H1 (cell line): ENCODE measurements around the gene VWA5B2. TPM values are rescaled to one million over a fixed set of nuclear protein-coding genes. Genes with fewer than 3 reads are reported as not detected.
A peak's percentile ranks its signal among the peaks of the same experiment; 100 is the strongest.

ENCODE experiments used
- ASH2L ChIP-seq: fragments of 200-600, 300-600 bp; sonication (generic); IDR thresholded peaks from one replicate; pipeline ENCODE4 v1.7.1; 2017; ENCODE audit warnings: low read length
- CHD1 ChIP-seq: IDR thresholded peaks from 2 replicates; pipeline ENCODE4 v1.6.1; 2012; ENCODE audit warnings: low read depth, low read length, improper control_type of control experiment
- CREB1 ChIP-seq: IDR thresholded peaks from 2 replicates; pipeline ENCODE4 v1.6.1; 2012; ENCODE audit warnings: inconsistent platforms
- CTCF ChIP-seq, 3 experiments: IDR thresholded peaks; 1 replicate in 2 of 3; 2 replicates in 1 of 3; pipeline versions ENCODE4 v1.5.1 to v1.6.1; 2011; ENCODE audit warnings: low read length in 3 of 3, mild to moderate bottlenecking in 3 of 3, inconsistent platforms in 2 of 3, low read depth in 1 of 3, moderate library complexity in 1 of 3; ENCODE audit not compliant: insufficient read depth in 1 of 3; ENCODE audit errors: control extremely low read depth in 1 of 3
- JUND ChIP-seq: IDR thresholded peaks from 2 replicates; pipeline ENCODE4 v1.6.1; 2011; ENCODE audit warnings: mild to moderate bottlenecking, improper control_type of control experiment, low read length
- NRF1 ChIP-seq: IDR thresholded peaks from 2 replicates; pipeline ENCODE4 v1.6.1; 2011; ENCODE audit warnings: mild to moderate bottlenecking, low read depth, low read length, improper control_type of control experiment
- RBBP5 ChIP-seq: IDR thresholded peaks from 2 replicates; pipeline ENCODE4 v1.7.1; 2012; ENCODE audit warnings: low read depth, mild to moderate bottlenecking, inconsistent platforms, low read length, moderate library complexity, borderline replicate concordance
- RFX5 ChIP-seq: IDR thresholded peaks from 2 replicates; pipeline ENCODE4 v1.6.1; 2011; ENCODE audit warnings: low read depth, low read length, improper control_type of control experiment, borderline replicate concordance
- RNF2 ChIP-seq: fragments of 200-900, 300-1000 bp; sonication (generic); IDR thresholded peaks from 2 replicates; pipeline ENCODE4 v1.7.1; 2016; ENCODE audit warnings: borderline replicate concordance, low read depth, mild to moderate bottlenecking, antibody characterized with exemption, low read length; ENCODE audit not compliant: poor library complexity, severe bottlenecking; ENCODE audit errors: missing control alignments
- SIN3A ChIP-seq, 2 experiments: IDR thresholded peaks in 1 of 2; conservative IDR thresholded peaks in 1 of 2; 2 replicates each; pipeline ENCODE4 v1.6.1; 2011 to 2012; ENCODE audit warnings: low read length in 2 of 2, improper control_type of control experiment in 1 of 2, low read depth in 1 of 2, mild to moderate bottlenecking in 1 of 2
- SIX5 ChIP-seq: IDR thresholded peaks from 2 replicates; pipeline ENCODE4 v1.6.1; 2011; ENCODE audit warnings: mild to moderate bottlenecking, low read depth, low read length
- TAF1 ChIP-seq: IDR thresholded peaks from 2 replicates; pipeline ENCODE4 v1.6.1; 2011; ENCODE audit warnings: mild to moderate bottlenecking, low read depth, low read length
- TAF7 ChIP-seq: optimal IDR thresholded peaks from 2 replicates; pipeline ENCODE3; 2011; ENCODE audit warnings: low read depth, mild to moderate bottlenecking, inconsistent platforms, low read length, moderate library complexity, borderline replicate concordance
- TBP ChIP-seq: IDR thresholded peaks from 2 replicates; pipeline ENCODE4 v1.6.1; 2011; ENCODE audit warnings: low read depth, low read length, improper control_type of control experiment
- TCF12 ChIP-seq: IDR thresholded peaks from 2 replicates; pipeline ENCODE4 v1.6.1; 2011; ENCODE audit warnings: low read depth, mild to moderate bottlenecking, low read length
- TEAD4 ChIP-seq: IDR thresholded peaks from 2 replicates; pipeline ENCODE4 v1.6.1; 2012; ENCODE audit warnings: low read depth, low read length, inconsistent platforms, mixed read lengths
- YY1 ChIP-seq: IDR thresholded peaks from 2 replicates; pipeline ENCODE4 v1.6.1; 2011; ENCODE audit warnings: low read depth, mild to moderate bottlenecking, low read length
- polyA plus RNA-seq, 7 experiments: library from polyadenylated mRNA; depleted of rRNA in 3 of 7; stranded (reverse) in 5 of 7; unstranded in 2 of 7; fragments of >200 nt in 5 of 7; fragments of 200-250 nt in 2 of 7; gene quantifications; 1 replicate in 5 of 7; 2 replicates in 1 of 7; 4 replicates in 1 of 7; pipeline versions ENCODE4 v1.2.1 to v1.2.3, GENCODE V29; 2011 to 2013; ENCODE audit warnings: missing spikeins in 2 of 7, mixed read lengths in 2 of 7
- total RNA-seq: library from RNA; stranded (reverse); fragmentation: NEBNext Ultra II Directional; extraction: Animal tissue kit (Norgen Biotek cat#: 25700); gene quantifications from 2 replicates; pipeline ENCODE4 v1.2.1, GENCODE V29; 2021

VWA5B2 gene
- total and polyA plus RNA-seq, 2 of the 8 experiments (the other 6 are each of a cell fraction or from before 2014, with no cell fraction given) = 0.53 to 0.56 TPM

- TF ChIP-seq SIN3A (conservative IDR thresholded peaks at IDR 0.05 in 1 of 2, IDR thresholded peaks at IDR 0.05 in 1 of 2; ENCODE audit: low read depth in 1 of 2, low read length in 2 of 2) (peak; percentile 86 to 91; a peak in 3 of 4 replicates), JUND (no peak; the same call in 1 of the 2 replicates), CTCF (IDR thresholded peaks at IDR 0.05; ENCODE audit: control extremely low read depth in 1 of 3, insufficient read depth in 1 of 3, low read depth in 1 of 3, low read length in 3 of 3) (peak in 1 of 3 experiments; percentile 16; a peak in 1 of 4 replicates), RBBP5 (peak; percentile 87), TEAD4 (no peak), NRF1 (no peak), TAF1 (peak; percentile 99), TCF12 (0 out of 2 replicates have a peak, but pooled peaks have one; percentile 48), RFX5 (no peak), SIX5 (0 out of 2 replicates have a peak, but pooled peaks have one; percentile 6), TBP (peak; percentile 96), CREB1 (peak; percentile 49; the same call in 1 of the 2 replicates), ASH2L (peak; percentile 88), RNF2 (no peak), TAF7 (peak; percentile 94), CHD1 (peak; percentile 47; the same call in 1 of the 2 replicates), YY1 (peak; percentile 99)
- TF ChIP-seq, all 59 proteins: peak for 29
Observed at GRCh38 chr3:184248454-184249411, 19.3 kb downstream of the VWA5B2 start, which contains the start of gene ALG3 (continued).
